K562 (cell line): ENCODE measurements around the gene FAM83E. TPM values are rescaled to one million over a fixed set of nuclear protein-coding genes. Genes with fewer than 3 reads are reported as not detected.
A peak's percentile ranks its signal among the peaks of the same experiment; 100 is the strongest.

Source experiments
- ATAC-seq: fragments of 200-7000 bp; cut with Tn5 transposase; 3 replicates; pipeline ENCODE4 v1.9.1; 2020; ENCODE audit warnings: moderate library complexity
- BruUV-seq: library from RNA; stranded (reverse); fragments of 400-500 nt; replicated peaks from 2 replicates; lab custom pipeline; 2021; lab: Mats Ljungman, UMichigan
- CTCF ChIA-PET: fragments of 300-600 bp; formaldehyde crosslinking; extraction: SDS; loops from one replicate; lab custom pipeline; 2021; ENCODE audit warnings: low intra/inter-chr PET ratio; lab: Yijun Ruan, JAX
- POLR2A ChIA-PET: fragments of 300-600, 350-650 bp; sonication (Branson Sonifier 250); formaldehyde crosslinking; extraction: SDS; loops from one replicate; lab custom pipeline; 2021; ENCODE audit warnings: antibody characterized with exemption, inconsistent platforms; lab: Yijun Ruan, JAX
- DNase-seq, 4 experiments: peaks; one replicate each; pipeline versions ENCODE4 v3.0.0 to v3.0.0-alpha.2; 2011 to 2018; ENCODE audit warnings: low spot score in 3 of 4, mixed read lengths in 3 of 4; ENCODE audit errors: extremely low read depth in 1 of 4
- FAIRE-seq: peaks from 2 replicates; lab custom pipeline; 2011; peaks lifted over from hg19 to GRCh38; lab: Jason Lieb, UNC
- H2AFZ ChIP-seq: 2 replicates; pipeline ENCODE4 v1.6.0; 2011; ENCODE audit warnings: low read depth, low read length, control low read depth, inconsistent platforms
- H3K27ac ChIP-seq: fragments of 200-600 bp; 3 replicates; pipeline ENCODE4 v1.8.0; 2011; ENCODE audit warnings: low read depth, mild to moderate bottlenecking, control low read depth, inconsistent platforms, low read length, moderate library complexity, mixed read lengths; ENCODE audit errors: extremely low read depth
- H3K27me3 ChIP-seq, 2 experiments: fragments of 300-600 bp in 1 of 2; 2 replicates in 1 of 2; 3 replicates in 1 of 2; pipeline versions ENCODE4 v1.6.0 to v1.8.0; 2011; ENCODE audit warnings: inconsistent platforms in 2 of 2, low read length in 2 of 2, mild to moderate bottlenecking in 1 of 2, mixed read lengths in 1 of 2, moderate library complexity in 1 of 2; ENCODE audit not compliant: control insufficient read depth in 2 of 2, insufficient read depth in 2 of 2
- H3K36me3 ChIP-seq: fragments of 300-600 bp; 3 replicates; pipeline ENCODE4 v1.8.0; 2011; ENCODE audit warnings: mild to moderate bottlenecking, low read length, inconsistent platforms; ENCODE audit not compliant: control insufficient read depth, insufficient read depth
- H3K4me1 ChIP-seq, 2 experiments: fragments of 200-600 bp in 1 of 2; replicated peaks in 1 of 2; 2 replicates in 1 of 2; 3 replicates in 1 of 2; pipeline versions ENCODE4 v1.5.1 to v1.8.0; 2011; ENCODE audit warnings: inconsistent platforms in 2 of 2, low read length in 2 of 2, mild to moderate bottlenecking in 1 of 2, mixed read lengths in 1 of 2, moderate library complexity in 1 of 2; ENCODE audit not compliant: control insufficient read depth in 2 of 2, insufficient read depth in 2 of 2
- H3K4me2 ChIP-seq: 2 replicates; pipeline ENCODE4 v1.6.1; 2011; ENCODE audit warnings: low read length, control low read depth, inconsistent platforms, mixed read lengths; ENCODE audit not compliant: insufficient read depth
- H3K4me3 ChIP-seq: fragments of 200-600 bp; sonication (generic), shearing (Covaris generic); 2 replicates; pipeline ENCODE4 v1.5.1; 2016; ENCODE audit warnings: control low read depth, inconsistent platforms
- H3K79me2 ChIP-seq: fragments of 200-600 bp; 3 replicates; pipeline ENCODE4 v1.8.0; 2011; ENCODE audit warnings: low read length, inconsistent platforms; ENCODE audit not compliant: control insufficient read depth, insufficient read depth
- H3K9ac ChIP-seq, 2 experiments: 2 replicates each; pipeline versions ENCODE4 v1.6.0 to v1.6.1; 2011; ENCODE audit warnings: low read depth in 2 of 2, low read length in 2 of 2, control low read depth in 1 of 2, inconsistent platforms in 1 of 2, mild to moderate bottlenecking in 1 of 2, mixed read lengths in 1 of 2; ENCODE audit not compliant: insufficient read depth in 1 of 2
- H3K9me1 ChIP-seq: one replicate; pipeline ENCODE4 v1.6.0; 2011; ENCODE audit warnings: inconsistent platforms, mild to moderate bottlenecking, low read length, moderate library complexity; ENCODE audit not compliant: control insufficient read depth, insufficient read depth
- H3K9me3 ChIP-seq: replicated peaks from 2 replicates; pipeline ENCODE4 v1.5.1; 2011; ENCODE audit warnings: low read depth, low read length, inconsistent platforms; ENCODE audit not compliant: control insufficient read depth, insufficient read depth
- H4K20me1 ChIP-seq: replicated peaks from 2 replicates; pipeline ENCODE4 v1.6.1; 2011; ENCODE audit warnings: low read length, inconsistent platforms, mixed read lengths; ENCODE audit not compliant: control insufficient read depth, insufficient read depth
- BACH1 ChIP-seq: fragments of 200-800 bp; sonication (Bioruptor generic); IDR thresholded peaks from 2 replicates; pipeline ENCODE4 v1.6.1; 2016; ENCODE audit warnings: missing genetic modification characterization, missing compliant biosample characterization
- CCNT2 ChIP-seq: IDR thresholded peaks from 2 replicates; pipeline ENCODE4 v1.6.1; 2011; ENCODE audit warnings: borderline replicate concordance, low read depth, mild to moderate bottlenecking, moderate library complexity, mixed read lengths, low read length; ENCODE audit not compliant: insufficient read length; ENCODE audit errors: extremely low read depth
- ERF ChIP-seq: fragments of 450-650 bp; formaldehyde crosslinking; IDR thresholded peaks from 2 replicates; pipeline ENCODE4 v1.4.0; 2020; ENCODE audit warnings: mild to moderate bottlenecking, mixed read lengths
- IFI16 ChIP-seq: fragments of 250-450 bp; sonication (Bioruptor Pico); IDR thresholded peaks from 2 replicates; pipeline ENCODE4 v2.1.2; 2022; ENCODE audit warnings: mild to moderate bottlenecking, inconsistent platforms
- ILF3 ChIP-seq: fragments of 450-650 bp; IDR thresholded peaks from 2 replicates; pipeline ENCODE4 v1.6.1; 2018; ENCODE audit warnings: antibody characterized with exemption, mild to moderate bottlenecking, moderate library complexity, borderline replicate concordance
- KAT2B ChIP-seq: IDR thresholded peaks from one replicate; pipeline ENCODE4 v1.6.1; 2012; ENCODE audit warnings: low read depth, mild to moderate bottlenecking, control low read depth, inconsistent platforms, low read length, moderate library complexity
- MYC ChIP-seq, 2 experiments: fragments of 250-450 bp in 1 of 2; sonication (Bioruptor Pico) in 1 of 2; IDR thresholded peaks; 2 replicates each; pipeline versions ENCODE4 v1.5.1 to v1.6.1; 2012 to 2021; ENCODE audit warnings: low read depth in 2 of 2, borderline replicate concordance in 1 of 2, improper control_type of control experiment in 1 of 2, low read length in 1 of 2, mild to moderate bottlenecking in 1 of 2, moderate library complexity in 1 of 2
- NONO ChIP-seq, 2 experiments: fragments of 200-400 bp in 1 of 2; fragments of 450-650 bp in 1 of 2; formaldehyde crosslinking in 1 of 2; IDR thresholded peaks; 2 replicates each; pipeline ENCODE4 v1.6.1; 2017; ENCODE audit warnings: low read depth in 2 of 2, mild to moderate bottlenecking in 2 of 2, moderate library complexity in 2 of 2, low read length in 1 of 2
- PHF8 ChIP-seq: fragments of 200-600 bp; sonication (generic); IDR thresholded peaks from 2 replicates; pipeline ENCODE4 v1.6.1; 2012; ENCODE audit warnings: mixed run types, mild to moderate bottlenecking, inconsistent platforms, low read length, moderate library complexity, borderline replicate concordance
- POLR2H ChIP-seq: IDR thresholded peaks from 2 replicates; pipeline ENCODE4 v1.6.1; 2016; ENCODE audit warnings: missing genetic modification characterization, low read depth, mild to moderate bottlenecking, control low read depth, missing compliant biosample characterization, moderate library complexity
- RB1 ChIP-seq: fragments of 450-650 bp; IDR thresholded peaks from 2 replicates; pipeline ENCODE4 v1.6.1; 2017; ENCODE audit warnings: low read depth, mild to moderate bottlenecking
- RBM34 ChIP-seq: fragments of 200-400 bp; formaldehyde crosslinking; IDR thresholded peaks from 2 replicates; pipeline ENCODE4 v1.6.1; 2018; ENCODE audit warnings: low read length, borderline replicate concordance; ENCODE audit not compliant: insufficient read depth
- RCOR1 ChIP-seq, 2 experiments: IDR thresholded peaks; 2 replicates each; pipeline ENCODE4 v1.6.1; 2012; ENCODE audit warnings: low read depth in 2 of 2, low read length in 2 of 2, borderline replicate concordance in 1 of 2, improper control_type of control experiment in 1 of 2
- SREBF1 ChIP-seq: fragments of 150-350 bp; IDR thresholded peaks from 2 replicates; pipeline ENCODE4 v1.6.1; 2014; ENCODE audit warnings: antibody characterized with exemption, low read depth, low read length, borderline replicate concordance
- SRSF7 ChIP-seq: fragments of 200-400 bp; formaldehyde crosslinking; optimal IDR thresholded peaks from 2 replicates; pipeline ENCODE3; 2017; ENCODE audit warnings: mild to moderate bottlenecking, low read depth, low read length
- SRSF9 ChIP-seq: fragments of 200-400 bp; formaldehyde crosslinking; IDR thresholded peaks from 2 replicates; pipeline ENCODE4 v1.6.1; 2017; ENCODE audit warnings: low read depth, low read length, borderline replicate concordance
- TBP ChIP-seq: optimal IDR thresholded peaks from 2 replicates; pipeline ENCODE3; 2011; ENCODE audit warnings: low read depth, low read length, improper control_type of control experiment
- TCF7L2 ChIP-seq: fragments of 150-350 bp; IDR thresholded peaks from 2 replicates; pipeline ENCODE4 v1.6.1; 2016; ENCODE audit warnings: low read depth, mild to moderate bottlenecking, low read length, moderate library complexity
- ZNF77 ChIP-seq: fragments of 250-450 bp; sonication (Bioruptor Pico); IDR thresholded peaks from 2 replicates; pipeline ENCODE4 v1.5.0; 2020
- WGBS: fragments of 100-300 bp; shearing (Covaris generic); methylation state at CpG from one replicate; pipeline ENCODE4 v1.1.6; 2016; ENCODE audit warnings: low coverage, mixed read lengths; ENCODE audit not compliant: insufficient coverage; ENCODE audit errors: missing lambda C conversion rate; 5-methylcytosine and 5-hydroxymethylcytosine counted together
- in situ Hi-C: fragments of 300-500 bp; cut with MboI; formaldehyde crosslinking; loops from 4 replicates; pipeline ENCODE4 v1.15.0; 2018; ENCODE audit warnings: inconsistent platforms, mixed read lengths
- intact Hi-C: fragments of 100-400 bp; cut with micrococcal nuclease; formaldehyde crosslinking; loops from 2 replicates; pipeline ENCODE4 v1.14.2; 2022
- polyA plus RNA-seq, 8 experiments: library from polyadenylated mRNA; depleted of rRNA in 4 of 8; stranded (reverse) in 5 of 8; unstranded in 3 of 8; fragments of >200 nt; fragmentation: Nextera tagmentation in 2 of 8; fragmentation: Illumina TruSeq in 1 of 8; extraction: Ambion mirVana in 2 of 8; extraction: Trizol in 1 of 8; gene quantifications; 2 replicates each; pipeline versions ENCODE4 v1.2.1 to v1.2.3, GENCODE V29; 2011 to 2014; ENCODE audit warnings: inconsistent platforms in 1 of 8, missing spikeins in 1 of 8
- total RNA-seq, 7 experiments: library from RNA; depleted of rRNA in 6 of 7; stranded (reverse); fragments of >200 nt in 6 of 7; fragmentation: Illumina TruSeq in 2 of 7; extraction: Trizol in 2 of 7; gene quantifications; 2 replicates each; pipeline versions ENCODE4 v1.2.1 to v1.2.3, GENCODE V29; 2011 to 2021; ENCODE audit warnings: low replicate concordance in 1 of 7

Gene FAM83E
- total and polyA plus RNA-seq, 9 of the 15 experiments (the other 6 are each of a cell fraction or from before 2014, with no cell fraction given) = 0.15 to 0.87 (median 0.29) TPM; not detected in 4

GRCh38 chr19:48635966-48636858 is 21.3 kb upstream of the FAM83E start (continued):
- no peak for TF ChIP-seq POLR2H
- TF ChIP-seq ILF3 = no peak
- no peak for TF ChIP-seq IFI16 (CRISPR knock-in tag)
- no peak for TF ChIP-seq ERF

GRCh38 chr19:48635263-48635965 is 20.5 kb upstream of the FAM83E start:
- in situ Hi-C loops = no loop called here
- ATAC-seq (peak; percentile 28), DNase-seq (peak; percentile 80 to 92 (median 88)), FAIRE-seq (no peak)
- Histone ChIP-seq H3K4me2 (peak overlapping the region; percentile 88), H4K20me1 (0 out of 2 replicates have a peak, but pooled peaks cover 4% of the 10 kb centered on the region), H3K4me3 (peak overlapping the region; percentile 51), H3K36me3 (no peaks in the 10 kb centered on the region; the same call in 2 of the 3 replicates), H3K79me2 (peaks cover 27% of the 10 kb centered on the region; the same call in 2 of the 3 replicates), H3K9me1 (peaks cover 4% of the 10 kb centered on the region), H3K9ac (peak overlapping the region; percentile 79 to 90), H3K27ac (peak overlapping the region; percentile 88), H3K9me3 (no peaks in the 10 kb centered on the region), H3K4me1 (peaks cover 44 to 82% of the 10 kb centered on the region in 2 experiments), H2AFZ (peak overlapping the region; percentile 77), H3K27me3 (no peaks in the 10 kb centered on the region)
- under 1% methylated on average over 31 of the region's 67 CpGs for WGBS
- intact Hi-C loops = no loop called here
- no TSS peak for BruUV-seq
- ChIA-PET POLR2A (no interaction called here), CTCF (interaction anchor here (0.7 kb wide), 1 partner anchor 128 kb away, joined by 4 read pairs; no protein-coding TSS in a partner anchor)
- no peak for TF ChIP-seq ZNF77 (CRISPR knock-in tag)
- no peak for TF ChIP-seq SRSF7
- TF ChIP-seq SREBF1 = no peak
- no peak for TF ChIP-seq SRSF9
- peak; percentile 25 for TF ChIP-seq CCNT2
- TF ChIP-seq MYC (IDR thresholded peaks at IDR 0.05; ENCODE audit: low read depth, low read length) = no peak
- TF ChIP-seq MYC (CRISPR knock-in tag; IDR thresholded peaks at IDR 0.05; ENCODE audit: borderline replicate concordance, low read depth) = no peak
- peak; percentile 74 for TF ChIP-seq RB1
- peak; percentile 56; the same call in 1 of the 2 replicates for TF ChIP-seq PHF8
- no peak for TF ChIP-seq KAT2B
- no peak for TF ChIP-seq TCF7L2
- peak in 1 of 2 experiments; percentile 39; a peak in 1 of 4 replicates for TF ChIP-seq RCOR1 (IDR thresholded peaks at IDR 0.05; ENCODE audit: borderline replicate concordance in 1 of 2, low read depth in 2 of 2, low read length in 2 of 2)
- peak; percentile 72 for TF ChIP-seq TBP
- no peak for TF ChIP-seq BACH1 (tag)
- no peak for TF ChIP-seq RBM34
- peak in 1 of 2 experiments; percentile 75; a peak in 1 of 4 replicates for TF ChIP-seq NONO (IDR thresholded peaks at IDR 0.05; ENCODE audit: low read depth in 2 of 2, low read length in 1 of 2)
